Endothelial cell of umbilical vein (primary cell): ENCODE data around the gene SCLT1. TPM values are rescaled to one million over a fixed set of nuclear protein-coding genes. Genes with fewer than 3 reads are reported as not detected.

Experiments
- BruUV-seq: library from RNA; stranded (reverse); fragments of 400-500 nt; replicated peaks from 2 replicates; lab custom pipeline; 2021; lab: Mats Ljungman, UMichigan
- CTCF ChIA-PET: fragments of 300-600, 350-600 bp; sonication (Branson Sonifier 250); formaldehyde crosslinking; loops from one replicate; lab custom pipeline; 2021; ENCODE audit warnings: antibody characterized with exemption, inconsistent platforms; lab: Charles Lee
- POLR2A ChIA-PET: fragments of 300-600, 350-600 bp; sonication (Branson Sonifier 250); formaldehyde crosslinking; loops from one replicate; lab custom pipeline; 2021; ENCODE audit warnings: antibody characterized with exemption, inconsistent platforms; lab: Charles Lee
- DNase-seq: peaks from one replicate; pipeline ENCODE4 v3.0.0-alpha.2; 2011; ENCODE audit warnings: low read depth, low spot score
- FAIRE-seq: peaks from 2 replicates; lab custom pipeline; 2011; peaks lifted over from hg19 to GRCh38; lab: Jason Lieb, UNC
- H2AFZ ChIP-seq: 2 replicates; pipeline ENCODE4 v1.6.0; 2012; ENCODE audit warnings: low read depth, low read length, control low read depth, inconsistent platforms
- H3K27ac ChIP-seq: 2 replicates; pipeline ENCODE4 v1.5.1; 2011; ENCODE audit warnings: low read depth, mild to moderate bottlenecking, control low read depth, low read length, moderate library complexity; ENCODE audit not compliant: insufficient read depth
- H3K27me3 ChIP-seq, 2 experiments: 2 replicates each; pipeline versions ENCODE4 v1.6.0 to v1.6.1; 2011; ENCODE audit warnings: low read length in 2 of 2, mixed read lengths in 1 of 2; ENCODE audit not compliant: control insufficient read depth in 2 of 2, insufficient read depth in 2 of 2
- H3K36me3 ChIP-seq, 2 experiments: 2 replicates in 1 of 2; 3 replicates in 1 of 2; pipeline ENCODE4 v1.5.1; 2011; ENCODE audit warnings: low read length in 2 of 2, mild to moderate bottlenecking in 1 of 2, moderate library complexity in 1 of 2; ENCODE audit not compliant: control insufficient read depth in 2 of 2, insufficient read depth in 2 of 2; ENCODE audit errors: extremely low read depth in 1 of 2
- H3K4me1 ChIP-seq: 3 replicates; pipeline ENCODE4 v1.5.1; 2011; ENCODE audit warnings: mild to moderate bottlenecking, low read length; ENCODE audit not compliant: control insufficient read depth, insufficient read depth; ENCODE audit errors: extremely low read depth
- H3K4me2 ChIP-seq: 2 replicates; pipeline ENCODE4 v1.6.1; 2011; ENCODE audit warnings: low read length, control low read depth, mixed read lengths; ENCODE audit not compliant: insufficient read depth
- H3K4me3 ChIP-seq, 3 experiments: fragments of 200-600 bp in 1 of 3; sonication (generic), shearing (Covaris generic) in 1 of 3; replicated peaks in 1 of 3; 2 replicates each; pipeline ENCODE4 v1.5.1; 2011 to 2016; ENCODE audit warnings: control low read depth in 3 of 3, low read length in 3 of 3, mild to moderate bottlenecking in 2 of 3, inconsistent platforms in 1 of 3, low read depth in 1 of 3, moderate library complexity in 1 of 3; ENCODE audit not compliant: insufficient read depth in 1 of 3
- H3K79me2 ChIP-seq: 2 replicates; pipeline ENCODE4 v1.6.0; 2012; ENCODE audit warnings: low read length, inconsistent platforms; ENCODE audit not compliant: control insufficient read depth, insufficient read depth
- H3K9ac ChIP-seq: replicated peaks from 2 replicates; pipeline ENCODE3; 2011; ENCODE audit warnings: low read length, control low read depth; ENCODE audit not compliant: insufficient read depth; ENCODE audit errors: extremely low read depth
- H3K9me1 ChIP-seq: replicated peaks from 3 replicates; pipeline ENCODE4 v1.6.0; 2011; ENCODE audit warnings: mild to moderate bottlenecking, low read length; ENCODE audit not compliant: control insufficient read depth, insufficient read depth; ENCODE audit errors: extremely low read depth
- H3K9me3 ChIP-seq: replicated peaks from 2 replicates; pipeline ENCODE4 v1.5.1; 2012; ENCODE audit warnings: low read length, inconsistent platforms; ENCODE audit not compliant: control insufficient read depth, insufficient read depth
- H4K20me1 ChIP-seq: replicated peaks from 2 replicates; pipeline ENCODE3; 2011; ENCODE audit warnings: mild to moderate bottlenecking, low read length; ENCODE audit not compliant: control insufficient read depth, insufficient read depth; ENCODE audit errors: extremely low read depth
- CTCF ChIP-seq, 2 donors: IDR thresholded peaks; 1 replicate in 1 of 2; 2 replicates in 1 of 2; pipeline ENCODE4 v1.5.1; 2011; ENCODE audit warnings: low read length in 2 of 2, mild to moderate bottlenecking in 2 of 2, moderate library complexity in 2 of 2, control low read depth in 1 of 2, inconsistent platforms in 1 of 2, low read depth in 1 of 2; ENCODE audit not compliant: insufficient read depth in 1 of 2; ENCODE audit errors: extremely low read depth in 1 of 2
- EZH2 ChIP-seq: IDR thresholded peaks from 2 replicates; pipeline ENCODE4 v1.6.1; 2012; ENCODE audit warnings: borderline replicate concordance, low read depth, mild to moderate bottlenecking, moderate library complexity, low read length, inconsistent platforms; ENCODE audit not compliant: severe bottlenecking
- FOS ChIP-seq: IDR thresholded peaks from 2 replicates; pipeline ENCODE4 v1.6.1; 2011; ENCODE audit warnings: mild to moderate bottlenecking, low read length, moderate library complexity, borderline replicate concordance; ENCODE audit not compliant: insufficient read depth
- GATA2 ChIP-seq: IDR thresholded peaks from 2 replicates; pipeline ENCODE4 v1.7.0; 2011; ENCODE audit warnings: low read depth, mild to moderate bottlenecking, moderate library complexity, mixed read lengths, low read length; ENCODE audit not compliant: insufficient read length, insufficient read depth
- JUN ChIP-seq: IDR thresholded peaks from 2 replicates; pipeline ENCODE4 v1.6.1; 2011; ENCODE audit warnings: borderline replicate concordance, low read depth; ENCODE audit not compliant: insufficient read length, insufficient read depth
- MAX ChIP-seq: IDR thresholded peaks from 2 replicates; pipeline ENCODE4 v1.6.1; 2011; ENCODE audit not compliant: insufficient read depth, insufficient read length
- MYC ChIP-seq: IDR thresholded peaks from one replicate; pipeline ENCODE4 v1.6.1; 2011; ENCODE audit warnings: mild to moderate bottlenecking, low read depth, low read length
- POLR2A ChIP-seq: IDR thresholded peaks from 2 replicates; pipeline ENCODE4 v1.6.1; 2012; ENCODE audit warnings: low read depth, mild to moderate bottlenecking, control low read depth, low read length
- POLR2AphosphoS5 ChIP-seq: IDR thresholded peaks from 2 replicates; pipeline ENCODE4 v1.6.1; 2012; ENCODE audit warnings: low read depth, mild to moderate bottlenecking, control low read depth, low read length, moderate library complexity; ENCODE audit not compliant: insufficient read depth
- dilution Hi-C: fragments of 300-500 bp; cut with MboI; formaldehyde crosslinking; loops from one replicate; pipeline ENCODE4 v1.15.0; 2019; ENCODE audit warnings: low sequenced_read_pairs; ENCODE audit not compliant: extremely low pct_ligation_motif_present
- intact Hi-C: fragments of 100-400 bp; cut with micrococcal nuclease; formaldehyde crosslinking; loops from one replicate; pipeline ENCODE4 v1.10.0; 2022
- polyA plus RNA-seq, 4 experiments: library from polyadenylated mRNA; depleted of rRNA in 3 of 4; stranded (reverse) in 3 of 4; unstranded in 1 of 4; fragments of >200 nt; gene quantifications; 2 replicates each; pipeline versions ENCODE4 v1.2.1 to v1.2.3, GENCODE V29; 2011 to 2012; ENCODE audit warnings: missing spikeins in 1 of 4
- total RNA-seq: library from RNA; stranded (reverse); gene quantifications from 2 replicates; pipeline ENCODE4 v1.2.3, GENCODE V29; 2021

SCLT1 gene
- total and polyA plus RNA-seq, 2 donors (not counting 3 experiments of a cell fraction or from before 2014, with no cell fraction given): 3.2 to 14.0 TPM

GRCh38 chr4:128983771-128984485 lies 109.4 kb downstream of the SCLT1 start:
- DNase-seq: no peak
- H3K9me3 ChIP-seq: no peaks in the 10 kb centered on the region
- no peaks in the 10 kb centered on the region for H3K79me2 ChIP-seq
- no peak overlapping the region for H3K27ac ChIP-seq
- H2AFZ ChIP-seq: no peak overlapping the region
- intact Hi-C loops (no loop called here), dilution Hi-C loops (no loop called here)
- no peak for FAIRE-seq
- H3K4me1 ChIP-seq: no peaks in the 10 kb centered on the region
- no TSS peak for BruUV-seq
- peaks cover 0 to 7% of the 10 kb centered on the region in 2 experiments for H3K36me3 ChIP-seq
- no peaks in the 10 kb centered on the region for H4K20me1 ChIP-seq
- no peaks in the 10 kb centered on the region for H3K9me1 ChIP-seq
- no peak overlapping the region for H3K4me2 ChIP-seq
- no peak overlapping the region for H3K9ac ChIP-seq
- no peak for TF ChIP-seq CTCF (IDR thresholded peaks at IDR 0.05; ENCODE audit: extremely low read depth in 1 of 2, insufficient read depth in 1 of 2, low read depth in 1 of 2, low read length in 2 of 2)
- ChIA-PET CTCF (no interaction called here), POLR2A (no interaction called here)
- no peak overlapping the region for H3K4me3 ChIP-seq
- no peaks in the 10 kb centered on the region for H3K27me3 ChIP-seq

- H3K79me2 ChIP-seq: no peaks in the 10 kb centered on the region
- BruUV-seq: no TSS peak
- intact Hi-C loops (no loop called here), dilution Hi-C loops (no loop called here)
- H3K4me1 ChIP-seq: no peaks in the 10 kb centered on the region
- no peak overlapping the region for H3K27ac ChIP-seq
- H3K9me3 ChIP-seq: no peaks in the 10 kb centered on the region
- H2AFZ ChIP-seq: no peak overlapping the region
- no peak overlapping the region for H3K4me2 ChIP-seq
- no peak overlapping the region for H3K4me3 ChIP-seq
- peaks cover 0 to 1% of the 10 kb centered on the region in 2 experiments for H3K36me3 ChIP-seq
- ChIA-PET POLR2A (no interaction called here), CTCF (no interaction called here)
- no peak for FAIRE-seq
- TF ChIP-seq MAX (no peak), CTCF (IDR thresholded peaks at IDR 0.05; ENCODE audit: extremely low read depth in 1 of 2, insufficient read depth in 1 of 2, low read depth in 1 of 2, low read length in 2 of 2) (no peak), JUN (no peak), MYC (no peak), FOS (no peak), POLR2AphosphoS5 (no peak), GATA2 (no peak), POLR2A (no peak), EZH2 (no peak)
- no peak overlapping the region for H3K9ac ChIP-seq
- no peaks in the 10 kb centered on the region for H4K20me1 ChIP-seq
- no peak for DNase-seq
- no peaks in the 10 kb centered on the region for H3K27me3 ChIP-seq
- H3K9me1 ChIP-seq: no peaks in the 10 kb centered on the region
Observed at GRCh38 chr4:128981377-128981776, 112.0 kb downstream of the SCLT1 start.
